Measurements from ENCODE around the gene TRRAP. TPM values are rescaled to one million over a fixed set of nuclear protein-coding genes. Genes with fewer than 3 reads are reported as not detected.

Gene TRRAP
- polyA plus RNA-seq, 2 of the 4 experiments (the other 2 are of a cell fraction) = 12.2 to 22.1 TPM

- peaks cover 8% of the 10 kb centered on the region; the same call in 1 of the 3 replicates for H3K4me1 ChIP-seq
- H3K9me3 ChIP-seq = no peaks in the 10 kb centered on the region
- no peak overlapping the region for H3K27ac ChIP-seq
- H3K4me3 ChIP-seq = no peak overlapping the region
- 87% methylated on average over 6 of the region's 6 CpGs for WGBS (ENCODE audit: missing lambda C conversion rate)
- ChIA-PET CTCF (interaction anchor here (1.2 to 2.1 kb wide), 4 partner anchors 10 to 282 kb away, joined by 3 to 11 read pairs (median 7); no protein-coding TSS in a partner anchor), POLR2A (no interaction called here)
- H3K4me2 ChIP-seq = no peak overlapping the region
- ATAC-seq (no peak), FAIRE-seq (no peak), DNase-seq (ENCODE audit: low read depth in 1 of 2, low spot score in 1 of 2) (no peak)
- TF ChIP-seq BCL3 (IDR thresholded peaks at IDR 0.05) (no peak), MAFK (IDR thresholded peaks at IDR 0.05; ENCODE audit: partially characterized antibody) (no peak)
Measured at GRCh38 chr7:99030457-99030856, 152.1 kb downstream of the TRRAP start.

- H3K4me1 ChIP-seq = peaks cover 8% of the 10 kb centered on the region; the same call in 1 of the 3 replicates
- FAIRE-seq = no peak
- 96% methylated on average over 5 of the region's 5 CpGs for WGBS (ENCODE audit: missing lambda C conversion rate)
- no peak overlapping the region for H3K4me3 ChIP-seq
- H3K27ac ChIP-seq = no peak overlapping the region
- ChIA-PET POLR2A (no interaction called here), CTCF (interaction anchor here (1.4 to 2.1 kb wide), 4 partner anchors 9 to 283 kb away, joined by 6 to 11 read pairs (median 9); no protein-coding TSS in a partner anchor)
- no peak for ATAC-seq
- no peak for TF ChIP-seq SREBF2 (IDR thresholded peaks at IDR 0.05)
- no peak for TF ChIP-seq POLR2A (IDR thresholded peaks at IDR 0.05; ENCODE audit: low read length)
- TF ChIP-seq ZNF302 (CRISPR knock-in tag; IDR thresholded peaks at IDR 0.05) = no peak
- no peak for TF ChIP-seq MAFK (IDR thresholded peaks at IDR 0.05; ENCODE audit: partially characterized antibody)
- no peak for TF ChIP-seq USF2 (IDR thresholded peaks at IDR 0.05)
- no peak for TF ChIP-seq NFE2L2 (conservative IDR thresholded peaks at IDR 0.05; ENCODE audit: low read length)
- TF ChIP-seq MYC (IDR thresholded peaks at IDR 0.05; ENCODE audit: borderline replicate concordance, low read length) = no peak
- TF ChIP-seq RCOR1 (IDR thresholded peaks at IDR 0.05; ENCODE audit: low read depth, low read length) = no peak
- TF ChIP-seq NPAS2 (CRISPR knock-in tag; IDR thresholded peaks at IDR 0.05; ENCODE audit: borderline replicate concordance) = no peak
- no peak for TF ChIP-seq FOSB (CRISPR knock-in tag; IDR thresholded peaks at IDR 0.05)
- TF ChIP-seq JUNB (IDR thresholded peaks at IDR 0.05) = no peak
- TF ChIP-seq ZFP36 (IDR thresholded peaks at IDR 0.05; ENCODE audit: borderline replicate concordance, partially characterized antibody) = no peak
- TF ChIP-seq CHD2 (IDR thresholded peaks at IDR 0.05; ENCODE audit: low read length, partially characterized antibody) = no peak
- TF ChIP-seq CEBPB (IDR thresholded peaks at IDR 0.05) = no peak
- no peak for TF ChIP-seq BCL3 (IDR thresholded peaks at IDR 0.05)
- no peak for TF ChIP-seq ATOH8 (CRISPR knock-in tag; IDR thresholded peaks at IDR 0.05; ENCODE audit: low read depth)
- no peak for DNase-seq (ENCODE audit: low read depth in 1 of 2, low spot score in 1 of 2)
- H3K4me2 ChIP-seq = no peak overlapping the region
- H3K9me3 ChIP-seq = no peaks in the 10 kb centered on the region
Measured at GRCh38 chr7:99030951-99031350, 152.6 kb downstream of the TRRAP start.

GRCh38 chr7:99031496-99031895 lies 153.2 kb downstream of the TRRAP start:
- Histone ChIP-seq H3K4me3 (no peak overlapping the region), H3K27ac (no peak overlapping the region), H3K9me3 (no peaks in the 10 kb centered on the region), H3K4me2 (no peak overlapping the region), H3K4me1 (peaks cover 8% of the 10 kb centered on the region; the same call in 1 of the 3 replicates)
- 98% methylated on average over 7 of the region's 7 CpGs for WGBS (ENCODE audit: missing lambda C conversion rate)
- CTCF ChIA-PET = interaction anchor here (1.4 to 1.8 kb wide), 2 partner anchors 9 to 282 kb away, joined by 6 to 9 read pairs; no protein-coding TSS in a partner anchor
- POLR2A ChIA-PET = no interaction called here
- FAIRE-seq (no peak), ATAC-seq (no peak), DNase-seq (ENCODE audit: low read depth in 1 of 2, low spot score in 1 of 2) (no peak)
- no peak for TF ChIP-seq EHMT2 (IDR thresholded peaks at IDR 0.05; ENCODE audit: low read depth)
- no peak for TF ChIP-seq CBX8 (IDR thresholded peaks at IDR 0.05)
- no peak for TF ChIP-seq JUN (IDR thresholded peaks at IDR 0.05)
- TF ChIP-seq FOXS1 (CRISPR knock-in tag; IDR thresholded peaks at IDR 0.05) = no peak
- no peak for TF ChIP-seq HEYL (CRISPR knock-in tag; IDR thresholded peaks at IDR 0.05)
